ENCODE measurements around the gene RAB7A. TPM values are rescaled to one million over a fixed set of nuclear protein-coding genes. Genes with fewer than 3 reads are reported as not detected.

RAB7A gene
- total RNA-seq, 6 experiments from 2014 or later: 84.0 to 145 (median 119) TPM

DNA sequence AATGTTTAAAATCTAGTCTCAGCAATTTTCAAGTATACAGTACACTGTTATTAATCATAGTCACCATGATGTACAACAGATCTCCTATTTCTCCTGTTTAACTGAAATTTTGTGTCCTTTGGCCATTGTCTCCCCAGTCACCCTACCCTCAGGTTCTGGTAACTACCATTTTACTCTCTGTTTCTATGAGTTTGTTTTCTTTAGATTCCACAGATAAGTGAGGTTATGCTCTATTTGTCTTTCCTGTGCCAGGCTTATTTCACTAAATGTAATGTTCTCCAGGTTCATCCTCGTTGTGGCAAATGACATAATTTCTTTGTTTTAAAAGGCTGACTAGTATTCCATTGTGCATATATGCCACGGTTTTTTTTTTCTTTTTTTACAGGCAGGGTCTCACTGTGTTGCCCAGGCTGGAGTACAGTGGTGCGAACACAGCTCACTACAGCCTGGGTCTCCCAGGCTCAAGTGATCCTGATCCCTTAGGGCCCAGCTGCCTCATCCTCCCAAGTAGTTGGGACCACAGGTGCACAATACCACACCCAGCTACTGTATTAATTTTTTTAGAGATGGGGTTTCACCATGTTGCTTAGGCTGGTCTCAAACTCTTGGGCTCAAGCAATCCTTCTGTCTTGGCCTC lies 50.0 kb downstream of the RAB7A start:
- DNase-seq (no peak), ATAC-seq (peak; percentile 57 to 63 (median 60))
- TF ChIP-seq CTCF (IDR thresholded peaks at IDR 0.05) (no peak), POLR2A (IDR thresholded peaks at IDR 0.05) (no peak)
- H3K4me1 ChIP-seq: peaks cover 0 to 47% (median 9%) of the 10 kb centered on the region in 4 donors
- H3K27me3 ChIP-seq: no peaks in the 10 kb centered on the region
- no peak overlapping the region for H3K4me3 ChIP-seq
- 28% methylated on average over 2 of the region's 3 CpGs for WGBS (ENCODE audit: insufficient coverage, low coverage, low lambda C conversion rate, missing lambda C conversion rate)
- H3K9me3 ChIP-seq: no peaks in the 10 kb centered on the region
- H3K36me3 ChIP-seq: no peaks in the 10 kb centered on the region
- H3K27ac ChIP-seq: no peak overlapping the region
- intact Hi-C loops (cut with DNase I): no loop called here

DNA sequence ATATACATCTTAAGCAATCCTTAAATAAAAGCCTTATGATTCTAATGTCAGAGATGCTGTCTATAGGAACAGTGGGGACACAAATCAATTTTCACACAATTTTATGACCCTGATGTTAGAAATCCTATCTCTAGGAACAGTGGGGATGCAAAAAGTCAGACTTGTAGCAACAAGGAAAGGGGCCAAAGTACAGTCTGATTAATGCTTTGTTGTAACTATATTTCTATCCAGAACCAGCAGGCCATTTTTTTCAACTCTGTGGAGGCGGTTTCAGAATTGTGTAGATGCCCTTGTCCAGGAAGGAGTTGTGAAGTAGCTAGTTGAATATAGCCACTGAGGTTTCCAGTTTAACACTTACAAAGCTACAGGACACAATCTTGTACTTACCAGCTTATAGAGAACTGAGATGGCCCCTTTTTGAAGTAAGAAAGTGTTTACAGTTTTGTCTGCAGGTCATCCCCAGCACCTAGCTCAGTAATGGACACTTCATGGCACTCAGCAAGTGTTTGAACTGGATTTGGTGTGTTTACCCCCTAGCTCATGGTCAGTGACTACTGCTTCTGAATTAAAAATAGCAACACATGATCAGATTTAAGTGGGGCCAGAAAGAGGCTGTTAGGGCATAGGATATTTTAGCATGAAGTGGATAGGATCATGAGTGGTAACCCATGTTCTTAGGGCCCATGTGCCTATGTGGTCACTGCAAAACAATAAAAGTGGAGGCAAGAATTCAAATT lies 54.3 kb downstream of the RAB7A start:
- DNase-seq: no peak
- Histone ChIP-seq H3K27ac (no peak overlapping the region), H3K36me3 (no peaks in the 10 kb centered on the region), H3K4me3 (no peak overlapping the region), H3K4me1 (peaks cover 0 to 47% (median 12%) of the 10 kb centered on the region in 4 donors), H3K27me3 (no peaks in the 10 kb centered on the region), H3K9me3 (no peaks in the 10 kb centered on the region)
- no peak for TF ChIP-seq POLR2A (IDR thresholded peaks at IDR 0.05)
- TF ChIP-seq CTCF (IDR thresholded peaks at IDR 0.05): no peak
- intact Hi-C loops (cut with DNase I): no loop called here
- WGBS (ENCODE audit: insufficient coverage, low coverage, low lambda C conversion rate, missing lambda C conversion rate): 40% methylated on average over 1 of the region's 1 CpG
- peak in 1 of 4 donors; percentile 25 for ATAC-seq

DNA sequence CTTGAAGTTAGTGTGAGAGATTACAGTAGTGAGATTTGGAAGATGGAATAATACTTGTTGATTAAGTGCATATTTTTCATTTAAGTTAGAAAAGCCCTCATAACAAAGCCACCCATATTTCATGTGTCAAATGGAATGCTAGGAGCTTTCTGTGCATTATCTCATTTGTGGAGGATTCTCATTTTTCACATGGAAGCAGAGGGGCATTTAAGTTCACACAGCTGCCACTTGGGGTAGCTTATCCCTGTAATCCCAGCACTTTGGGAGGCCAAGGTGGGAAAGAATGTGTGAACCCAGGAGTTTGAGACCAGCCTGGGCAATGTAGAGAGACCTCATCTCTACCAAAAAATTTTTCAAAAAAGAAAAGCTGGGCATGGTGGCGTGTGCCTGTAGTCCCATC lies 55.2 kb downstream of the RAB7A start:
- H3K4me3 ChIP-seq: no peak overlapping the region
- DNase-seq (no peak), ATAC-seq (no peak)
- H3K27ac ChIP-seq: no peak overlapping the region
- intact Hi-C loops (cut with DNase I): no loop called here
- no peaks in the 10 kb centered on the region for H3K36me3 ChIP-seq
- H3K27me3 ChIP-seq: no peaks in the 10 kb centered on the region
- TF ChIP-seq POLR2A (IDR thresholded peaks at IDR 0.05): no peak
- no peak for TF ChIP-seq CTCF (IDR thresholded peaks at IDR 0.05)
- 100% methylated on average over 1 of the region's 1 CpG for WGBS (ENCODE audit: insufficient coverage, low coverage, low lambda C conversion rate, missing lambda C conversion rate)
- peaks cover 0 to 38% (median 12%) of the 10 kb centered on the region in 4 donors for H3K4me1 ChIP-seq
- H3K9me3 ChIP-seq: no peaks in the 10 kb centered on the region

DNA sequence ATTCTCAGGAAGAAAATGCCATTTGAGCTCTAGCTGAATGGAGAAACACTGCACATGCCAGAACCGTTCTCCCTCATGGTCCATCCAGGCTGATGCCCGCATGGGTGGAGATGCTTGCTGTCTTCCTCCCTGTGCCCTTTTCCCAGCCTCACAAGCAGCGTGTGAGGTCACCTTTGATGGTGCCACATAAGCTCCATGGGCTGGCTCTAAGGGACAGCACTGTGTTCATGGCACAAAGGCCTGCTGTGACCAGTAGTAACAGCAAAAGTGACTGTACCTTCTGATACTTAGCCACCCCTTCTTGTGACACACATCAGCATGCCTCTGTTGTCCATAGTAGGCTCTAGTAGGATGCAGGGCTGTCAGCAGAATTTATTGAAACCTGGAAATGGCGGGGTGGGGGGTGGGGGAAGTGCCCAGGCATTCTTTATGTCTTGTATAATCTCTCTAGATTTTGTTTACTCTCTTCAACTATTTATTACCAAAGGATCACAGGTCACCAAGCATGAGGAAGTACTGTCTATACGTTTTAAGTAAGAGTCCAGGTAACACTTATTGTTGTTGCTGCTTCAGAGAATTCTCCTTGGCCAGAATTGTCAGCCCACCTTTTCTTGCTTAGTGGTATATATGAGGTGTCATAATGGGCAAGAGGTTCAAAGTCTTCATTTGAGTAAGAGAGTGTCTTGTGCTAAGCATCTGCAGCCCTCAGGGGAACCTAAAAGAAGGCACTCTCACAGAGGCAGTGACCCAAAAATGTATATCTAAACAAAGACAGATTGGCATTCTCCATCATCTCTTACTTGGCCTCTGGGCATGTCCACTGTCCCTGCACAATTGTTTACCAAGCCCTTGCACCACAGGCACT lies 56.5 kb downstream of the RAB7A start:
- Histone ChIP-seq H3K4me1 (peaks cover 0 to 33% (median 12%) of the 10 kb centered on the region in 4 donors), H3K27me3 (no peaks in the 10 kb centered on the region), H3K4me3 (no peak overlapping the region), H3K9me3 (no peaks in the 10 kb centered on the region), H3K36me3 (no peaks in the 10 kb centered on the region), H3K27ac (no peak overlapping the region)
- intact Hi-C loops (cut with DNase I): no loop called here
- 76% methylated on average over 5 of the region's 5 CpGs for WGBS (ENCODE audit: insufficient coverage, low coverage, low lambda C conversion rate, missing lambda C conversion rate)
- TF ChIP-seq CTCF (IDR thresholded peaks at IDR 0.05) (no peak), POLR2A (IDR thresholded peaks at IDR 0.05) (no peak)
- ATAC-seq: no peak
- no peak for DNase-seq
